Caco-2 (cell line): ENCODE measurements around the gene VAMP1. TPM values are rescaled to one million over a fixed set of nuclear protein-coding genes. Genes with fewer than 3 reads are reported as not detected.

Experiments used
- BruUV-seq: library from RNA; stranded (reverse); fragments of 400-500 nt; replicated peaks from 2 replicates; lab custom pipeline; 2021; lab: Mats Ljungman, UMichigan
- CTCF ChIA-PET: fragments of 300-600 bp; sonication (Branson Sonifier 250); formaldehyde crosslinking; loops from one replicate; lab custom pipeline; 2022; ENCODE audit warnings: antibody characterized with exemption; lab: Charles Lee
- POLR2A ChIA-PET: fragments of 300-600 bp; sonication (Branson Sonifier 250); formaldehyde crosslinking; loops from one replicate; lab custom pipeline; 2022; ENCODE audit warnings: antibody characterized with exemption; lab: Charles Lee
- DNase-seq, 2 experiments: peaks; one replicate each; pipeline versions ENCODE4 v3.0.0 to v3.0.0-alpha.2; 2020 to 2022
- H3K27me3 ChIP-seq: replicated peaks from 2 replicates; pipeline ENCODE4 v1.6.0; 2011; ENCODE audit warnings: low read length; ENCODE audit not compliant: control insufficient read depth, insufficient read depth
- H3K36me3 ChIP-seq: 2 replicates; pipeline ENCODE4 v1.5.1; 2011; ENCODE audit warnings: low read length; ENCODE audit not compliant: control insufficient read depth, insufficient read depth
- H3K4me1 ChIP-seq: fragments of 250-450 bp; sonication (Bioruptor Pico); 2 replicates; pipeline ENCODE4 v1.5.1; 2020; ENCODE audit warnings: mild to moderate bottlenecking
- H3K4me3 ChIP-seq: 2 replicates; pipeline ENCODE4 v1.5.1; 2011; ENCODE audit warnings: low read depth, mild to moderate bottlenecking, control low read depth, low read length
- H3K9me3 ChIP-seq: fragments of 250-450 bp; sonication (Bioruptor Pico); 2 replicates; pipeline ENCODE4 v1.5.1; 2020; ENCODE audit warnings: mild to moderate bottlenecking, moderate library complexity
- H3K27ac Mint-ChIP-seq: one replicate; pipeline ENCODE4 v1.8.0; 2022; ENCODE audit warnings: mixed read lengths; ENCODE audit not compliant: unreplicated experiment
- H3K27me3 Mint-ChIP-seq: one replicate; pipeline ENCODE4 v1.8.0; 2022; ENCODE audit warnings: mixed read lengths; ENCODE audit not compliant: insufficient read depth, unreplicated experiment
- H3K36me3 Mint-ChIP-seq: one replicate; pipeline ENCODE4 v1.8.0; 2022; ENCODE audit warnings: mild to moderate bottlenecking, mixed read lengths; ENCODE audit not compliant: insufficient read depth, unreplicated experiment
- H3K4me1 Mint-ChIP-seq: one replicate; pipeline ENCODE4 v1.8.0; 2022; ENCODE audit warnings: low read depth, mixed read lengths; ENCODE audit not compliant: unreplicated experiment
- H3K4me3 Mint-ChIP-seq: one replicate; pipeline ENCODE4 v1.8.0; 2022; ENCODE audit warnings: mild to moderate bottlenecking, moderate library complexity, mixed read lengths; ENCODE audit not compliant: unreplicated experiment
- H3K9me3 Mint-ChIP-seq: one replicate; pipeline ENCODE4 v1.8.0; 2022; ENCODE audit warnings: mixed read lengths; ENCODE audit not compliant: unreplicated experiment
- CTCF ChIP-seq, 2 experiments: fragments of 200-600 bp in 1 of 2; IDR thresholded peaks; 1 replicate in 1 of 2; 2 replicates in 1 of 2; pipeline versions ENCODE4 v1.5.1 to v1.8.0; 2011 to 2022; ENCODE audit warnings: antibody characterized with exemption in 1 of 2, control low read depth in 1 of 2, inconsistent platforms in 1 of 2, low read depth in 1 of 2, low read length in 1 of 2, mild to moderate bottlenecking in 1 of 2, moderate library complexity in 1 of 2; ENCODE audit not compliant: insufficient read depth in 1 of 2, severe bottlenecking in 1 of 2, unreplicated experiment in 1 of 2
- intact Hi-C: fragments of 100-400 bp; cut with micrococcal nuclease; formaldehyde crosslinking; loops from one replicate; pipeline ENCODE4 v1.10.0; 2022; ENCODE audit not compliant: unreplicated experiment
- total RNA-seq: library from RNA; stranded (reverse); gene quantifications from 2 replicates; pipeline ENCODE4 v1.2.3, GENCODE V29; 2022

Gene VAMP1
- total RNA-seq, 1 experiment from 2014 or later: 8.4 TPM

- Histone ChIP-seq H3K36me3 (peaks cover 3% of the 10 kb centered on the region; the same call in 1 of the 2 replicates), H3K9me3 (no peaks in the 10 kb centered on the region), H3K4me3 (no peak overlapping the region), H3K27me3 (no peaks in the 10 kb centered on the region), H3K4me1 (no peaks in the 10 kb centered on the region)
- ChIA-PET CTCF (interaction anchor here (1.3 kb wide), 1 partner anchor 9 kb away, joined by 6 read pairs; the partner anchor contains the start of gene VAMP1), POLR2A (interaction anchor here (0.9 kb wide), 1 partner anchor 10 kb away, joined by 3 read pairs; no protein-coding TSS in a partner anchor)
- Mint-ChIP-seq H3K27me3 (no peaks in the 10 kb centered on the region), H3K36me3 (peaks cover 17% of the 10 kb centered on the region), H3K9me3 (no peaks in the 10 kb centered on the region), H3K27ac (no peak overlapping the region), H3K4me3 (no peak overlapping the region), H3K4me1 (no peaks in the 10 kb centered on the region)
- DNase-seq: peak in 1 of 2 experiments; percentile 30
- BruUV-seq: no TSS peak
- intact Hi-C loops: no loop called here
- no peak for TF ChIP-seq CTCF (IDR thresholded peaks at IDR 0.05; ENCODE audit: insufficient read depth in 1 of 2, low read depth in 1 of 2, low read length in 1 of 2, severe bottlenecking in 1 of 2, unreplicated experiment in 1 of 2)
Observed at GRCh38 chr12:6461401-6462233, 8.9 kb downstream of the VAMP1 start.

DNA sequence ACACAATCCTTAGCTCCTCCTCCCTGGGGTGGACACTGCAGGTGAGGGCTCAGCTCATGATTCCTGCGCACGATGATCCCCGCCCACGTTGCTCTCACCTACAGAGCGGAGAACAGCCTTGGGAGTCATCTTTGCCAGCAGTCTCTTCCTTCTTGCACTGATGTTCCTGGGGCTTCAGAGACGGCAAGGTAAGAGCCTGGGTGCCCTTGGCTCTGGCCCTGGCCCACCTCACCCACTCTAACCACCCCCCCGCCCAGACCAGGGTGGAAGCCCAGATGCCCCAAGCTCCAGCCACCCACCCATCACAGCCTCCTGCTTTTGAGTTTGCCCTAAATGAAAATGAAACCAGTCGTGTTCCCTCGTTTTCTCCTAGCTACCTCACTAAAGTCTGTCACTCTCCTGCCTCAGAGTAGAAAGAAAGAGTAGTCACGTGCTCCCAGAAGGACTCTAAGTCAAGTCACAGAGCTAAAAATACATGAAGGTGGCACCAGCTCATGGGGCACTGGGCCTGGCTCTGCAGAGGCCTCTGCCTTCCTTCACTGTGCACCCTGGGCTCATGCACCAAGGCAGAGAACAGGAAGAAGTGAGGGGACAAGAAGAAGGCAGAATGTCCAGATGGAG is 9.6 kb downstream of the VAMP1 start:
- no peak overlapping the region for H3K4me3 ChIP-seq
- Mint-ChIP-seq H3K4me3 (no peak overlapping the region), H3K27ac (no peak overlapping the region), H3K4me1 (no peaks in the 10 kb centered on the region), H3K9me3 (no peaks in the 10 kb centered on the region), H3K36me3 (peaks cover 17% of the 10 kb centered on the region), H3K27me3 (no peaks in the 10 kb centered on the region)
- H3K36me3 ChIP-seq: peaks cover 3% of the 10 kb centered on the region; the same call in 1 of the 2 replicates
- BruUV-seq: no TSS peak
- H3K4me1 ChIP-seq: no peaks in the 10 kb centered on the region
- H3K27me3 ChIP-seq: no peaks in the 10 kb centered on the region
- intact Hi-C loops: no loop called here
- no peak for TF ChIP-seq CTCF (IDR thresholded peaks at IDR 0.05; ENCODE audit: insufficient read depth in 1 of 2, low read depth in 1 of 2, low read length in 1 of 2, severe bottlenecking in 1 of 2, unreplicated experiment in 1 of 2)
- H3K9me3 ChIP-seq: no peaks in the 10 kb centered on the region
- CTCF ChIA-PET: interaction anchor here (1.3 kb wide), 1 partner anchor 10 kb away, joined by 6 read pairs; the partner anchor contains the start of gene VAMP1
- DNase-seq: peak in 1 of 2 experiments; percentile 29
- POLR2A ChIA-PET: no interaction called here

- Histone ChIP-seq H3K4me3 (no peak overlapping the region), H3K36me3 (peaks cover 2% of the 10 kb centered on the region; the same call in 1 of the 2 replicates), H3K27me3 (no peaks in the 10 kb centered on the region), H3K9me3 (no peaks in the 10 kb centered on the region), H3K4me1 (no peaks in the 10 kb centered on the region)
- intact Hi-C loops: no loop called here
- ChIA-PET POLR2A (interaction anchor here (0.7 kb wide), 1 partner anchor 12 kb away, joined by 4 read pairs; no protein-coding TSS in a partner anchor), CTCF (no interaction called here)
- no peak overlapping the region for H3K27ac Mint-ChIP-seq
- no peak overlapping the region for H3K4me3 Mint-ChIP-seq
- H3K27me3 Mint-ChIP-seq: no peaks in the 10 kb centered on the region
- H3K9me3 Mint-ChIP-seq: no peaks in the 10 kb centered on the region
- peaks cover 17% of the 10 kb centered on the region for H3K36me3 Mint-ChIP-seq
- DNase-seq: no peak
- no peaks in the 10 kb centered on the region for H3K4me1 Mint-ChIP-seq
- no TSS peak for BruUV-seq
- TF ChIP-seq CTCF (IDR thresholded peaks at IDR 0.05; ENCODE audit: insufficient read depth in 1 of 2, low read depth in 1 of 2, low read length in 1 of 2, severe bottlenecking in 1 of 2, unreplicated experiment in 1 of 2): no peak
Observed at GRCh38 chr12:6459004-6459337, 11.5 kb downstream of the VAMP1 start.
